Activated naive CD4-positive, alpha-beta T cell (primary cell): ENCODE results near the gene ELP4.

Experiments used
- DNase-seq, 4 experiments: peaks; one replicate each; lab custom pipeline; 2025; lab: John Stamatoyannopoulos, UW

ELP4 gene

DNA sequence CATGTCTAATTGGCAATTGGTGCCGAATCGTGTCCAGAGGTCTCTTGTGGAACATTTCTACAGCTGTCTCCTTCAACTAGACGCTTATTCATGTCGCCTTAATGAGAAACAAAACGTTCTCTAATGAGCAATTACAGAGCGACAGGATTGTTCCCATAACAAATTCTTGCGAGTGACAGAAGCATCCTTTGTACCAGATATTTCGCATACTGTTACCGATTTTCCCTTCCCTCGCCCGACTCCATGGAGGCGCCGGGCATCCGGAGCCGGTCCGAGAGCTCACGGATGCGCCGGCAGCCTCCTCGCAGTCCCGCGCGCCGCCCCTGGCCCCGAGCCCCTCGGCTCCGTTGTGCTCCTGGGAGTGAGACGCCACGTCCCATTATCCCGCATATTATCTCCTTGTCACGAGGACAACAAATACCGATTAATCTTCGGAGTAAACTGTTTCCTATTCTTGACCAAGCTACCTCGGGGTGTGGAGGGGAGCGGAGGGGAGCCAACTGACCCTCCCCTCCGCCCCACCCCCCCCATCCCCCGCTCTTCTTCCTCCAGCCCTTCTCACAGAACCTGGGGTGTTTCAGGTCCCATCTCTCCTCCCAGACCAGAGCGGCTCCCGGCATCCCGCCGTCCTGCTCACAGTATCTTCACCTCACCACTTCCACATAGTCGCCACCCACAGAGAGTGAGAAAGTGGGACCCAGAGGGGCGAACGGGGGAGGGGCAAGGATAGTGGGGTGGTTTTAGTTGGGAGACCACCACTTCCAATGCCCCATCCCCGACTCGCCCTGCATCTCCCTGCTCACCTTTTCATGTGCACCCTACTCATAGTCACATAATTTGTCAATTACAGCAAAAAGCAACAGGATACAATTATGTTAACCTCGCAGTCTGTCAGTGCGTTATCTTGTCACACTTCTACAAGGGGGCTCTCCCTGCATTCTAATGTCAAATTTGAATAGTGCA, 290.1 kb downstream of the ELP4 start:
- DNase-seq: no peak

GRCh38 chr11:31800398-31801265, 291.1 kb downstream of the ELP4 start:
- no peak for DNase-seq

DNA sequence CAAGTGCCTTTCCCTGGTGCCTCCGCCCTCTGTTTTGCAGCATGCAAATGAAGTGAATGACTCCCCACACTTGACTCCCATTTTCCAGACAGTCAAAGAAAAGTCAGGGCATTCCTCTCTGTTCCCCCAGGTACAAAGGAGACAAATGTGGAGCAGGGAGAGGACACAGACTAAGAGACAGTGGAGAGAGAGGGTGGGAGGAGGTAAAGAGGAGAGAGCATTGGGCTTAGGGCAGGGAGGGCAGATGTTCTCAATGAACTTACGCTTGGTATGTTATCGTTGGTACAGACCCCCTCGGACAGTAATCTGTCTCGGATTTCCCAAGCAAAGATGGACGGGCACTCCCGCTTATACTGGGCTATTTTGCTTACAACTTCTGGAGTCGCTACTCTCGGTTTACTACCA, 291.7 kb downstream of the ELP4 start:
- DNase-seq: no peak

GRCh38 chr11:31802000-31802551, 292.5 kb downstream of the ELP4 start:
- no peak for DNase-seq

- no peak for DNase-seq
Observed at GRCh38 chr11:31802609-31802989, 293.0 kb downstream of the ELP4 start.

DNA sequence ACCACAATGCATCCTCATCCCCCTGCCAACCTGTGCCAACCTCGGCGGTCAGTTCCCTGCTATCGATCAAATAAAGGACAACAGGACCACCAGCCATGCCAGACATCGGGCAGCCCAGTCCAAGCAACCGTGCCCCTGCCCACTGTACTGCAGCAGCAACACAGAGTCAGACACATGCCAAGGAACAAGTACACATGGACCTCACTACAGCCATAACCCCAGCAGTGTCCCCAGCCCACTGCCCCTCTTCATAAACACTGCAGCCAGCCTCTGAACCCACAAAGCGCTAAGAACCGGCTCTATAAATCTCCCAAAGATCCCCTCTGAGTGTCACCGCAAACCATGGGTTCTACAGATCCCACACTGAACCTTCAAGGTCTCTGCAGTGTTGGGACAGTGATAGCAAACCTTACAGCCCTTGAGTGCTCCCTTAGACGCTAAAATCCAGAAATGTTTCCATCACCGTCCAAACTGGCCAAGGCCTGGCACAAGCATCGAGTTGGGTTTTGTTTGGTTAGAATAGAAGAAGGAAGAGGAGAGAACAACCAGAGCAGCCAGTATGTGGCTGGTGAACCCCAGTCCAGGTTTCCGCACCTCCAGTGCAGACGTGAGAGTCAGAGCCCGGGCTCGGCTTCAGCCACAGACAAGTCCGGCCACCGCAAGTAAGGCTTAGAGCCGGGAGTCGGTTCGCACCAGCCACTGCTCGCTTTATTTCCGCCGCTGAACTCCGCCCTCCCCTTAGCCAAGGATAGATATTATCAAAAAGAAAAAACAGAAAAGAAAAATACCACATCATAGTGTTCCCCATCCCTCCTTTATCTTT, 293.6 kb downstream of the ELP4 start:
- no peak for DNase-seq

- no peak for DNase-seq
Observed at GRCh38 chr11:31803813-31804311, 294.3 kb downstream of the ELP4 start.

DNA sequence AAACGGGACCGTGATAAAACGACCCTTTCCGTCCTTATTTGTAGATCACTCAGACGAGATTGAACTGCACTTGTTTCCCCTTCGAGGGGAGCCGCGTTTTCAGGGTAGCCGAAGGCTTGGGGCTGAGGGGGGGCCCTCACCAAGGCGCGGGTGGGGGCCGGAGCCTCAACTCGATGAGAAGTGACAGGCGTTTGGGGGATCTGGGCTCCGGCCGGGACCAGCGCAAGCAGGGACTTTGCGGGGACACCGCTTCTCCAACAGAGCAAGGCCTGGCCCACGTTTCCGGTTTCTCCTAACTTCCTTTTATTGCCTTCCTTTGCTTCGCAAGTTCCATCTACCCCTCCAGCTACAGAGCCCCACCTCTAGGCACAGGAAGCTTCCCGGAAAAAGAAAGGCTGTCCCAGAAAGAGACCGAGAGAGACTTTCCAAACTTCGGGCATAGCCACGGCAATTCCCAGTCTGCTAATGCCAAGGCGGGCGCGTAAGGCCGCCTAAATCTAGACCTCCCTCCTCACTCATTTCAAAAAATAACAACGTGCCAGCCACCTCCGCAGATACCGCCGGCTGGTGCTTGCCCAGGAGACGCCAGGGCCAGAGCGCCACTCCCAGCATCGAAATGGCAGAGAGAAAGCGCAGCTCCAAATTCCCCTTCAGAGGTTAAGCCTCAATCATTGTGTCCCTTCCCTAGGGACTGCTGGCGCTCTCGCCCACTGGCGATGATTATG, 294.9 kb downstream of the ELP4 start:
- DNase-seq: no peak

DNA sequence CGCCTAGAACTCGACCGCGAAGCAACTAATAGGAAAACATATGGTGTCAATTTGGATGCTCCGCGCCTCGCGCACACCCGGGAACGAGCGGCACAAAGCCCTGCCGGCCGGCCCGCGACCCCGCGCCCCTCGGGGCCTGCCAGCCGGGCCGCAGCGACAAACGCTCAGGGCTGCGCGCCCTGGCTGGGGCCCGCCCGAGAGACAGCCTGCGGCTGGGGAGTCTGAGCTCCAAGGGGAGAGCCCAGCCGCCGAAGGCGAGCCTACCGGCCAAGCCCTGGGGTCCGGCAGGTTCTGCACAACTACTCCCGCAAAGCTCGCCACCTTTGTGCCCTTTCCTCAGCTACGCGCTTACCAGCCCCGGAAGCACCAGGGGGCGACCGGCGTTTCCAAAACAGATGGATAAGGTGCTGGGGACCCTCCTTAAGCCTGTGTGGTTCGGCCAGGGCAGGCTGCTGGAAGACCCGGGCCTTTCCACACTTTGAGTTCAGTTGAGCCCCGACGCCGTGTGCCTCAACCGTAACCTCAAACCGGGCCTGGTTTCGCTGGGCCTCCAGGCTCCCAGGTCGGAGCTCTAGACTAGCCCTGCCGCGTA, 295.6 kb downstream of the ELP4 start:
- DNase-seq: no peak

GRCh38 chr11:31805629-31806185, 296.1 kb downstream of the ELP4 start:
- no peak for DNase-seq

GRCh38 chr11:31806186-31806927, 296.8 kb downstream of the ELP4 start:
- no peak for DNase-seq

DNA sequence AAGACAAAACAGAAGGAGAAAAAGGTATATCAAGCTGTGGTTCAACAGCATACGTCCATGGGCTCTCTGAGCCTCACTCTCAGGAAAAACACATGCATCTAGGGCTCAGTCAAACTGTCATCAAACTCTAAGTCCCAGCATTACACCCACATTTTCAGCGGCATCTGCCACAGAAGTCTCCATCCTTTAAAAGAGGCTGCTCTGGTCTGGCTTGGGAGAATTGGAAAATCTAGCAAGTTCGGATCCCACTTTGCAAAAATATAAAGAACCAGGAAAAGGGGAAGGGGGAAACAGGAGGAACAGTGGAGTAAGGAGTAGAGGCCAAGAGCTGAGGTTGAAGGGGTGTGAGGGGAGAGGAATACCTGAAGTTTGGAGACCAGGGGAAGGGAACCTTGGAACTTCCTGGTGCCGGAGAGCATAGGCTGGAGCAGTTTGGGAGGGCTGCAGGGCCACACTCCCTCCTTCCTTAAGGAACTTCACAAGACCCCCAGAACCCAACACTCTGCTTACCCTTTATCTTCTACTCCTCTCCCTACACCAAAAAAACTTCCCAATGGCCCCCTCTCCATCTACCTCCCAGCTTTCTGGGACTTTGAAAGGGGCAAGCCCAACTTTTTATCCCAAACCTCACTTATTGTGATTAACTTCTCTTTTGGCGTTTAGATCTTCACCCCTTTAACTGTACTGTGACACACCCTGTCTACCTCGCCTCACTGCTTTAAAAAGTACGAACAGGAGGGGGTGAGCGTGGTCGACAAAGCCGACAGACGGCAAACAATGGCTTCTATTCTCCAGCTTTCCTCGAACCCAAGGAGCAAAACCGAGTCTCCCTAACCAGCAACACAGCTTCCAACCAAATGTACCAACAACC, 297.6 kb downstream of the ELP4 start:
- no peak for DNase-seq

DNA sequence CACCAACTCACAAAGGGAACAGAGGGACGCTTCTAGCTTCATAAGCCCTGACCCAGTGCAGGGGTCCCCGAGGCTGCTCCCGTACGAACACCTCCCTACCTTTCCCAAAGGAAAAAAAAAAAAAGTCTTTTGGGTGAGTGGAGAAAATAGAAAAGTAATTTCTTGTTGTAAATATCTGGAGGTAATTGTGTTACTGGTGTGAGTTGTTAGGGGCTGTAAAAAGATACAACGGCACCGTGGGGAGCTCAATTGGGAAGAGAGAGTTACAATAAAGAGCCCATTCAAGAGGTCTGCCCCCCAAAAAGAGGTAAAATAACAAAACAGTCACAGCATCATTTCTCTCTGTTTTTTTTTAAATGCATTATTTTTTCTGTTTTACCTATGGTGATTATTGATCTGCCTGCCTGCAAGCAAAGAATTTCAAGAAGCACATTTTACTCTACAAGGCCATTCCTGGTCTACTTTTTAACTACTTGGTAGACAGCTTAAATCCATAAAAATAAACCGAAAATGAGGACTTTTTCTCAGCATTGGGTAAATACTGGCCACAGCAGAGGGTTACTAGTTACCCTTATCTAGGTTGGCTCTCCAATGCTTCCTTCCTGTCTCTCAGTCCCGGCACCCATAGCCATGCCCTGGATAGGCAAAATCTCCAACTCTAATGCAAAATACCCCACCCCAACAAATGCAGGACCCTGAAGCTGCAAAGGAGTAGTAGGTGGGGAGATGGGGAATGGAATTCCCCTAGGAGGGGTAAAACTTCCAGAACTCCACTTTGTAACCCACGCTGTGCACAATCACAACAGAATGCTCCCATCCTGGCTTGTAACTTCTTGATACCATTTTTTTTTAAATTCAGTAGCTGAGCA, 298.5 kb downstream of the ELP4 start:
- no peak for DNase-seq

- no peak for DNase-seq
Observed at GRCh38 chr11:31808721-31809540, 299.4 kb downstream of the ELP4 start.

DNA sequence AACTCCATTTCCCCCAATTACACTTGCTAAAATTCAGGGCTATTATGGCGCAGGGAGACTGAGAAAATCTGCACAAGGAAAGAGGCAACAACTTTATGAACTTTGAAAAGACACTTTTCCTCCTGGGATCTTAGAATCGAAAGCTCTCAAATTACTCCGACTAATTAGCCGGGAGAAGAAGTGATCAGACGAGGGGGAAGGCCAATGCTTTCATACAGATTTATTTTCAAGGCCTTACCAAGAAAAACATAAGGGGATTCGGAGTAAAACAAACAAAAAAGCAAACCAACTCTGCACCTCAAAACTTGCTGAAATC, 299.9 kb downstream of the ELP4 start:
- DNase-seq: no peak

DNA sequence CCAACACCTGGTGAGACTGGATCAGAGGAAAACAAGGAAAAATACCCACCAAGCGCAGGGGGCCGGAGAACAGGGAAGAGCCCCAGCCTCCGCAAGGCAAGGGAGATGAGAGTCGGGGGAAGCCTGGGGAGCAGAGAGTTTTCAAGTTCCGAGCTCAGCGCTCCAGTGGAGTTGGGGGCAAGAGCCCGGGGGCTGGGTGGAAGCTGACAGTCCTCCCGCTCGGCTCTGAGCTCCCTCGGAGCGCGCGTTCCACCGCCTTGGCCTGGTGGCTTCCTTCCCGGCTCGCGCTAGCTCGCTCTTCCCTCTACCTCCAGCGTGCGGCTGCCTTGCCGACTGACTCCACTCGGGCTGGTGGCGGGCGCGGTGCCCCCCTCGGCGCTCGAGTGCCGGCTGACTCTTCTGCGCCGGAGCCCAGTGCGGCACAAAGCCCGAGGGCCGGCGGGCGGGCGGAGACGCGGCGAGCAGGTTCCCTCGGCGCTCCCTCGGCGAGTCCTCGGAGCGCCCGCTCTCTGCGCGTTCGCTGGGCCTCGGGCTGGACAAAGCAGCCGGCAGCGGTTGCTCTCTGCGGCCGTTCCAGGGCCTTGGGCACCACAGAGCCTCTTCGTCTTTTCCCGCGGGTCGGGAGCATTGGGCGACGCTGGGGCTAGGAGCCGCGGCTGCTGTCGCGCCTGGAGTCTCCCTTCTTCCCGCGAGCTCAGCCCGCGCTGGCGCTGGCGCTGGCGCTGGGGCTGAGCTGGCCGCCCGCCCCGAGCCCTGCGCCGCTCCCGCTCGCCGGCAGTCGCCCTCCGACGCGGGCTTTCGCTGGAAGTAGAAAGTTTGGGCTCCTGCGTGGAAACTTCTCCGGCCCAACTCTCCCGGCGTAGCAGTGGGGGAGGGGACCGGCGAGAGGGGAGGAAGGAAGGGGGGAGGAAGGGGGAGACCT, 300.6 kb downstream of the ELP4 start:
- no peak for DNase-seq
